CD14-positive monocyte (primary cell): ENCODE measurements around the gene GREB1L. TPM values are rescaled to one million over a fixed set of nuclear protein-coding genes. Genes with fewer than 3 reads are reported as not detected.

Experiments used
- DNase-seq, 3 donors: peaks; one replicate each; pipeline ENCODE4 v3.0.0-alpha.2; 2011 to 2022
- H2AFZ ChIP-seq: 2 replicates; pipeline ENCODE4 v1.6.0; 2012; ENCODE audit warnings: mild to moderate bottlenecking, low read depth, low read length, inconsistent platforms; ENCODE audit not compliant: insufficient read depth, poor library complexity, severe bottlenecking
- H3K27ac ChIP-seq, 2 donors: 1 replicate in 1 of 2; 2 replicates in 1 of 2; pipeline ENCODE4 v1.5.1; 2012 to 2013; ENCODE audit warnings: low read length in 2 of 2, control low read depth in 1 of 2, inconsistent platforms in 1 of 2, low read depth in 1 of 2, mild to moderate bottlenecking in 1 of 2
- H3K27me3 ChIP-seq, 2 donors: one replicate each; pipeline versions ENCODE4 v1.6.0 to v1.6.1; 2011 to 2013; ENCODE audit warnings: low read length in 2 of 2; ENCODE audit not compliant: control insufficient read depth in 2 of 2, insufficient read depth in 2 of 2
- H3K36me3 ChIP-seq, 2 donors: replicated peaks in 1 of 2; 1 replicate in 1 of 2; 2 replicates in 1 of 2; pipeline versions ENCODE4 v1.5.1 to v1.6.1; 2012 to 2013; ENCODE audit warnings: low read length in 2 of 2, control low read depth in 1 of 2, inconsistent platforms in 1 of 2, mild to moderate bottlenecking in 1 of 2; ENCODE audit not compliant: insufficient read depth in 2 of 2, control insufficient read depth in 1 of 2
- H3K4me1 ChIP-seq, 2 donors: 1 replicate in 1 of 2; 2 replicates in 1 of 2; pipeline versions ENCODE4 v1.5.1 to v1.6.1; 2012 to 2013; ENCODE audit warnings: low read length in 2 of 2, control low read depth in 1 of 2, inconsistent platforms in 1 of 2, mild to moderate bottlenecking in 1 of 2, moderate library complexity in 1 of 2; ENCODE audit not compliant: insufficient read depth in 2 of 2, control insufficient read depth in 1 of 2
- H3K4me2 ChIP-seq: replicated peaks from 2 replicates; pipeline ENCODE3; 2012; ENCODE audit warnings: low read length, moderate library complexity, mild to moderate bottlenecking; ENCODE audit not compliant: poor library complexity, severe bottlenecking; ENCODE audit errors: extremely low read depth
- H3K4me3 ChIP-seq, 3 experiments: fragments of 200-600 bp in 1 of 3; sonication (generic) in 1 of 3; replicated peaks in 1 of 3; 1 replicate in 2 of 3; 2 replicates in 1 of 3; pipeline ENCODE4 v1.5.1; 2011 to 2013; ENCODE audit warnings: low read length in 3 of 3, mild to moderate bottlenecking in 3 of 3, control low read depth in 2 of 3, low read depth in 2 of 3, inconsistent platforms in 1 of 3, moderate library complexity in 1 of 3
- H3K79me2 ChIP-seq: 2 replicates; pipeline ENCODE4 v1.6.0; 2012; ENCODE audit warnings: mild to moderate bottlenecking, control low read depth, inconsistent platforms, low read length, moderate library complexity; ENCODE audit not compliant: insufficient read depth
- H3K9ac ChIP-seq: 2 replicates; pipeline ENCODE4 v1.6.0; 2017; ENCODE audit warnings: low read length, mild to moderate bottlenecking; ENCODE audit not compliant: insufficient read depth, poor library complexity, severe bottlenecking
- H3K9me3 ChIP-seq, 2 donors: replicated peaks in 1 of 2; 1 replicate in 1 of 2; 2 replicates in 1 of 2; pipeline versions ENCODE4 v1.5.1 to v1.6.1; 2012 to 2013; ENCODE audit warnings: low read length in 2 of 2, control low read depth in 1 of 2; ENCODE audit not compliant: control insufficient read depth in 1 of 2, insufficient read depth in 1 of 2
- H4K20me1 ChIP-seq: 2 replicates; pipeline ENCODE4 v1.6.0; 2012; ENCODE audit warnings: mild to moderate bottlenecking, low read length, control low read depth, moderate library complexity; ENCODE audit not compliant: insufficient read depth
- H3K27ac Mint-ChIP-seq, 7 donors: one replicate each; pipeline ENCODE4 v1.8.0; 2020; ENCODE audit warnings: mild to moderate bottlenecking in 7 of 7, mixed read lengths in 7 of 7, moderate library complexity in 6 of 7, inconsistent platforms in 2 of 7
- H3K27me3 Mint-ChIP-seq, 3 donors: one replicate each; pipeline ENCODE4 v1.8.0; 2021 to 2022; ENCODE audit warnings: low read depth in 3 of 3, mild to moderate bottlenecking in 3 of 3, mixed read lengths in 3 of 3, moderate library complexity in 3 of 3, inconsistent platforms in 1 of 3
- H3K36me3 Mint-ChIP-seq, 2 donors: one replicate each; pipeline ENCODE4 v1.8.0; 2020; ENCODE audit warnings: mixed read lengths in 2 of 2, inconsistent platforms in 1 of 2, mild to moderate bottlenecking in 1 of 2
- H3K4me1 Mint-ChIP-seq: one replicate; pipeline ENCODE4 v1.8.0; 2020; ENCODE audit warnings: mild to moderate bottlenecking, mixed read lengths
- H3K4me3 Mint-ChIP-seq, 2 donors: one replicate each; pipeline ENCODE4 v1.8.0; 2020; ENCODE audit warnings: mild to moderate bottlenecking in 2 of 2, mixed read lengths in 2 of 2, moderate library complexity in 1 of 2
- H3K9me3 Mint-ChIP-seq, 7 donors: one replicate each; pipeline ENCODE4 v1.8.0; 2020 to 2022; ENCODE audit warnings: mixed read lengths in 7 of 7, mild to moderate bottlenecking in 6 of 7, moderate library complexity in 6 of 7, inconsistent platforms in 2 of 7
- WGBS: methylation state at CpG from one replicate; pipeline ENCODE4 v1.1.5; 2013; ENCODE audit warnings: missing lambda C conversion rate; ENCODE audit not compliant: insufficient coverage; 5-methylcytosine and 5-hydroxymethylcytosine counted together
- intact Hi-C, 2 donors: fragments of 100-400 bp; cut with micrococcal nuclease; formaldehyde crosslinking; loops; one replicate each; pipeline versions ENCODE4 v1.15.0 to v1.15.1; 2023
- polyA plus RNA-seq, 3 donors: library from polyadenylated mRNA; depleted of rRNA in 1 of 3; unstranded in 2 of 3; stranded (reverse) in 1 of 3; fragments of 300-500 nt in 2 of 3; fragments of >200 nt in 1 of 3; fragmentation: Illumina TruSeq in 2 of 3; gene quantifications; 1 replicate in 2 of 3; 2 replicates in 1 of 3; pipeline ENCODE4 v1.2.3, GENCODE V29; 2012 to 2021
- TF ChIP-seq, protein P1 (sequence below): fragments of 200-600 bp; IDR thresholded peaks from one replicate; pipeline ENCODE4 v1.8.0; 2022; ENCODE audit warnings: antibody characterized with exemption, mild to moderate bottlenecking

The GREB1L gene
- polyA plus RNA-seq, 3 donors = 0.02 to 0.03 TPM; not detected in 1

DNA sequence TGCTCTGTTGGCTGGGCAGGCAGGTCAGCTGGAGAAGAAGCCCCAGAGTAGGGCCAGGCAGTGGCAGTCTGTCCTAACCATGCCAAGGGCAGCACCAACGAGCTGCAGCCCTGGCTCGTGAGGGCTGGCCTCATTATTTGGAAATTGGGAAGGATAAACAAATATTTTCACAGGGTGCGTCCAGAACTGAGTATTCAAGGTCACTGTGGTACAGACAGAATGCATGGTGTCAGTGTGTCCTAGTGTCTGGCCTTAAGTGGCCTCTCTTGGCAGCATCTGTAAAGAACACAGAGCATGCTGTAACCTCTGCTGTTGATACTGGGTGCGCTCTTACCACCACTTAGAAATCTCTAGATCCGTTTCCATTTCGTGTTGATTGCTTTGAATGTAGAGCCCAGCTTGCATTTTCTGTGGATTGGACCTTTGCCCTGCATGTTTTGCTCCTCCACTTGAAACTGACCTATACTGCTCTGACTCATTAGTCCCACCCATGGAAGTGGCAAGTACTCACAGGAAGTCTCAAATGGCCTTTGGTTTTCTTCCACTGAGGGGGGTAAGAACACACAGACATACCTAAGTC is 88.2 kb downstream of the GREB1L start:
- WGBS = 82% methylated on average over 5 of the region's 6 CpGs
- Histone ChIP-seq H3K4me3 (no peak overlapping the region), H3K27me3 (no peaks in the 10 kb centered on the region), H3K4me1 (no peaks in the 10 kb centered on the region), H4K20me1 (no peaks in the 10 kb centered on the region), H3K79me2 (no peaks in the 10 kb centered on the region), H3K9me3 (no peaks in the 10 kb centered on the region), H2AFZ (no peak overlapping the region), H3K36me3 (no peaks in the 10 kb centered on the region), H3K27ac (no peak overlapping the region), H3K4me2 (no peak overlapping the region), H3K9ac (no peak overlapping the region)
- no peaks in the 10 kb centered on the region for H3K4me1 Mint-ChIP-seq
- peaks cover 0 to 2% (median 0%) of the 10 kb centered on the region in 7 donors for H3K9me3 Mint-ChIP-seq
- peaks cover 2 to 4% (median 2%) of the 10 kb centered on the region in 3 donors for H3K27me3 Mint-ChIP-seq
- DNase-seq = no peak
- no peak overlapping the region for H3K4me3 Mint-ChIP-seq
- intact Hi-C loops = no loop called here
- TF ChIP-seq, protein P1, sequence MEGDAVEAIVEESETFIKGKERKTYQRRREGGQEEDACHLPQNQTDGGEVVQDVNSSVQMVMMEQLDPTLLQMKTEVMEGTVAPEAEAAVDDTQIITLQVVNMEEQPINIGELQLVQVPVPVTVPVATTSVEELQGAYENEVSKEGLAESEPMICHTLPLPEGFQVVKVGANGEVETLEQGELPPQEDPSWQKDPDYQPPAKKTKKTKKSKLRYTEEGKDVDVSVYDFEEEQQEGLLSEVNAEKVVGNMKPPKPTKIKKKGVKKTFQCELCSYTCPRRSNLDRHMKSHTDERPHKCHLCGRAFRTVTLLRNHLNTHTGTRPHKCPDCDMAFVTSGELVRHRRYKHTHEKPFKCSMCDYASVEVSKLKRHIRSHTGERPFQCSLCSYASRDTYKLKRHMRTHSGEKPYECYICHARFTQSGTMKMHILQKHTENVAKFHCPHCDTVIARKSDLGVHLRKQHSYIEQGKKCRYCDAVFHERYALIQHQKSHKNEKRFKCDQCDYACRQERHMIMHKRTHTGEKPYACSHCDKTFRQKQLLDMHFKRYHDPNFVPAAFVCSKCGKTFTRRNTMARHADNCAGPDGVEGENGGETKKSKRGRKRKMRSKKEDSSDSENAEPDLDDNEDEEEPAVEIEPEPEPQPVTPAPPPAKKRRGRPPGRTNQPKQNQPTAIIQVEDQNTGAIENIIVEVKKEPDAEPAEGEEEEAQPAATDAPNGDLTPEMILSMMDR = no peak
- no peak overlapping the region for H3K27ac Mint-ChIP-seq
- H3K36me3 Mint-ChIP-seq = no peaks in the 10 kb centered on the region

DNA sequence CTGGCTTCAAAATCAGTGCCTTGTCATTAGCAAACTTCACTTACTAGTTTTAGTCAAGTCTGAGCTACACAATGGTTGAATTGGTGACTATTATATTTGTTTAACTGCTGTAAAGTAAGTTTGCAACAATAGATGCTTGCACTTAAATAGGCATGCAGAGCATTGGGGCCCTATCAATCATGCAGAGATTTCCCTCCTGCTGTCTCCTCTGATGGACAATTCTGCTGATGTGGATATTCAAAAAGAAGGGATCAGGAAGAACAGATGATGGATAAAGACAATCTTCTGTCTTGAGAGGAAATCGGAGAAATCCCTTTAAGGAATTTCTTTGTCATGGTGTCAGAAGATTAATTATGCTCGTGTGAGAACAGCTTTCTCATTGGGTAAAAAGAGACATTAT is 89.0 kb downstream of the GREB1L start:
- Mint-ChIP-seq H3K9me3 (peaks cover 0 to 2% (median 0%) of the 10 kb centered on the region in 7 donors), H3K27ac (no peak overlapping the region), H3K4me3 (no peak overlapping the region), H3K27me3 (peaks cover 2 to 4% (median 2%) of the 10 kb centered on the region in 3 donors), H3K4me1 (no peaks in the 10 kb centered on the region), H3K36me3 (no peaks in the 10 kb centered on the region)
- H3K4me3 ChIP-seq = no peak overlapping the region
- no peaks in the 10 kb centered on the region for H4K20me1 ChIP-seq
- no peaks in the 10 kb centered on the region for H3K79me2 ChIP-seq
- H3K27me3 ChIP-seq = no peaks in the 10 kb centered on the region
- intact Hi-C loops = no loop called here
- H3K4me2 ChIP-seq = no peak overlapping the region
- TF ChIP-seq, protein P1 = no peak
- H2AFZ ChIP-seq = no peak overlapping the region
- 100% methylated on average over 1 of the region's 2 CpGs for WGBS
- no peaks in the 10 kb centered on the region for H3K36me3 ChIP-seq
- no peak for DNase-seq
- H3K9me3 ChIP-seq = no peaks in the 10 kb centered on the region
- no peak overlapping the region for H3K9ac ChIP-seq
- no peaks in the 10 kb centered on the region for H3K4me1 ChIP-seq
- no peak overlapping the region for H3K27ac ChIP-seq
